Measurements from ENCODE around the gene NUBPL.
"Not testable (repeated sequence)": the region's sequence is repeated elsewhere in the genome, so short reads cannot be mapped to it uniquely, and the experiment has no call there.

Gene NUBPL

DNA sequence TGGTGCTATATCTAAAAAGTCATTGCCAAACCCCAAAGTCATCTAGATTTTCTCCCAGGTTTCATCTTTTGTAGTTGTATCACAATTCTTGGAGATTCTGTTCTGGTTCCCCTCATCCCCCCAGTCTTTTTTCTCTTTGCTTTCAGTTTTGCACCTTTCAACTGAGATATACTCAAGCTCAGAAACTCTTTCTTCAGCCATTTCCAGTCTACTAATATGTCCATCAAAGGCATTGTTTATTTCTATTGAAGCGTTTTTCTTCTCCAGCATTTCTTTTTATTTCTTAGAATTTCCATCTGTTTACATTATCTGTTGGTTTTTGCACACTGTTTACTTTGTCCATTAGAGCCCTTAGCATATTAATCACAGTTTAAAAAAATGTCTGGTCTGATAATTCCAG lies 179.5 kb downstream of the NUBPL start:
- DNase-seq (ENCODE audit: low read depth in 2 of 2) = no peak

DNA sequence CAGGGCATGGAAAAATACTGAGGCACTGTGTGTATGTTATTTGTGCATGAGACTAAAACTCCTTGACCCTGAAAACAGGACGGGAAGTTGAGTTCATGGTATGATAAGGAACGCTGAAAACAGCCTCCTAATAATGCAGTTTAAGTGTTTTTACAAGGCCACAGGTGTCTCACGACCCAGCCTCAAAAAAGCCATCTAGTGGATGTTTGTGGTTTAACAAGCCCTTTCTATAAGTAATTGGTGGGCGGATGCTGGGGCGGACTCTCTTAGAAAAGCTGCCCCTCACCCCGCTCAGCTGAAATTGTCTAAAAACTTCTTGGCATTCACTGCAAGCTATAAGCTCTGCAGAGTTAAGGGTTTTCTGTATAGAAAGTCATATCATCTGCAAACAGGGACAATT lies 184.5 kb downstream of the NUBPL start:
- DNase-seq (ENCODE audit: low read depth in 2 of 2) = no peak

DNA sequence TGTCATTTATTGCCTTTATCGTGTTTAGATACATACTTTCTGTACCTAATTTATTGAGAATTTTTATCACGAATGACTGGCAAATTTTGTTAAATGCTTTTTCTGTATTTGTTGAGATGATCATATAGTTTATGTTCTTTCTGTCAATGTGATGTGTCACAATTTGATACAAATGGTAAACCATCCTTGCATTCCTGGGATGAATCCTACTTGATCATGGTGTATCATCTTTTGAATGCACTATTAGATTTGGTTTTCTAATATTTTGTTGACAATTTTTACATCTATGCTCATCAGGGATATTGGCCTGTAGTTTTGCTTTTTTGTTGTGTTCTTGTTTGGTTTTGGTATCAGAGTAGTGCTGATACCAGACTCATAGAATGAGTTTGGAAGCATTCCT lies 185.1 kb downstream of the NUBPL start:
- DNase-seq (ENCODE audit: low read depth in 2 of 2) = no peak

DNA sequence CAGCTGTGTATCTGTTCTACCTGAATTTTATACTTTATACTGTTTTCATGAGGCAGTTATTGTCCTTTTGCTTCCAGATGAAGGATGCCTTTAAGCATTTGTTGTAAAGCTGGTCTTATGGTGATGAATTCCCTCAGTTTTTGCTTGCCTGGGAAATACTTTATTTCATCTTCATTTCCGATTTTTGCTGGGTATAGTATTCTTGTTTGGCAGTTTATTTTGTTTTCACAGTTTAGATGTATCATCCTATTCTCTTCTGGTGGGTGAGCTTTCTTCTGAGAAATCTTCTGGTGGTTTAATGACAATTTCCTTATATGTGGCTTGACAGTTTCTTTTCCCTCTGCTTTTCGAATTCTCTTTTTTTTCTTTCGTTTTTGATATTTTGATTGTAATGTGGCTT lies 188.1 kb downstream of the NUBPL start:
- no peak for DNase-seq (ENCODE audit: low read depth in 2 of 2)

DNA sequence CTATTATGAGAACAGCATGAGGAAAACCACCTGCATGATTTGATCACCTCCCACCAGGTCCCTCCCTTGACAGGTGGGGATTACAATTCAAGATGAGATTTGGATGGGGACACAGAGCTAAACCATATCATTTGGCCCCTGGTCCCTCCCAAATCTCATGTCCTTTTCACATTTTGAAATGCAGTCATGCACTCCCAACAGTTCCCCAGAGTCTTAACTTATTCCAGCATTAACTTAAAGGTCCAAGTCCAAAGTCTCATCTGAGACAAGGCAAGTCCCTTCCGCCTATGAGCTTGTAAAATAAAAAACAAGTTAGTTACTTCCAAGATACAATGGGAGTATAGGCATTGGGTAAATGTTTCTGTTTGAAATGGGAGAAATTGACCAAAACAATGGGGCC lies 189.8 kb downstream of the NUBPL start:
- not testable (repeated sequence) for DNase-seq (ENCODE audit: low read depth in 2 of 2)

DNA sequence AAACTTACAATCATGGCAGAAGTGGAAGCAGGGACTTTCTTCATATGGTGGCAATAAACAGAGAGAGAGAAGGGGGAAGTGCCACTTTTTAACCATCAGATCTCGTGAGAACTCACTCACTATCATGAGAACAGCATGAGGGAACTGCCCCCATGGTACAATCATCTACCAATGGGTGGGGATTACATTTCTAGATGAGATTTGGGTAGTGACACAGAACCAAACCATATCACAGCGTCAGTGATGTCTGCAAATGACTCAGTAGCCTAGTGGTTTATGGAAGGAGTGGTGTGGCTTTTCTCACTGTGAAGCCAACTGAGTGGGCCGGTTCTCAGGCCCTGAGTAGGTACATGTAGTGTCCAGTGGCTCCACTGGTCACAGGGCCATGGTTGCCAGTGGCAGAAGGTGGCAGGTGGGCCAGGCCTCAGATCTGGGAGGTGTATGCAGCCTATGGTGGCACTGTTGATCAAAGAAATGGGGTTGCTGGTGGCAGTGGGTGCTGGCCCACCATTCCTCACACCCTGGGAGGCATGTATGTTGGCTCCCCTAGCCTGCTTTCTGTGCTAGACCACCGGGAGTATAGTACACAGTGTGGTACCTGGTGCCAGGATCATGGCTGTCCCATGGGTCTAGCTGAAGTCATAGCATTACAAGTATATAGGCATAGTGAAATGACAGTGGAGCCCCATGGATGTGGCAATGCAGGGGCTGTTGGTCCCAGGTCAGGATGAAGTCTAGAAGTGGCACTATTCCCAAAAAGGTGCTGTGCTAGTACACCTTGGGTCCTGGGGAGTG lies 191.9 kb downstream of the NUBPL start:
- no peak for DNase-seq (ENCODE audit: low read depth in 2 of 2)

DNA sequence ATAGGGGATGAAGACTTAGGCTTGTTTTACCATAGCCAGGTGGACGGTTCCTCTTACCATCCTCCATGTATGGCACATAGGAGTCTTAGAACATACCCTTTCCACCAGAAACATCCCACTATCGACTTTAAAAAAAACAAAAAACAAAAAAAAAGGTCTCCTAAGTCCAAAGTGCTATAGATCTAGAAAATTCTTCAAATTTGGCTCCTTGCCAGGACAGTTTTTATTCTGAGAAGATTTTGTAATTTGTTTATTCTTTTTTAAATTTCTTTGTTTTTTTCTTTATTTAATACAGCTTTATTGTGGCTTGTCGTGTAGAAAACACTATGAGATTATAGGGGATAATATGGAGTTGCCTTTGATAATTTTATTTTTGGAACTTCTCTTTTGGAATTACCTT lies 197.7 kb downstream of the NUBPL start:
- no peak for DNase-seq (ENCODE audit: low read depth in 2 of 2)

DNA sequence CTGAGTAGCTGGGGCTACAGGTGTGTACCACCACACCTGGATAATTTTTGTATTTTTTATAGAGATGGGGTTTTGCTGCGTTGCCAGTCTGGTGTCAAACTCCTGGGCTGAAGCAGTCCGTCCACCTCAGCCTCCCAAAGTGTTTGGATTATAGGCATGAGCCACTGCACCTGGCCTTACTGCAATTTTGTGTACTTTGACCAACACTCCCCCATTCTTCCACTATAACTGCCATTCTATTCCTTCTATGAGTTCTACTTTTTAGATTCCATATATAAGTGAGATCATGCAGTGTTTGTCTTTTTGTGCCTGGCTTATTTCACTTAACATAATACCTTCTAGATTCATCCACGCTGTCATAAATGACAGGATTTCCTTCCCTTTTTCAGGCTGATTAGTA lies 199.1 kb downstream of the NUBPL start:
- no peak for DNase-seq (ENCODE audit: low read depth in 2 of 2)

DNA sequence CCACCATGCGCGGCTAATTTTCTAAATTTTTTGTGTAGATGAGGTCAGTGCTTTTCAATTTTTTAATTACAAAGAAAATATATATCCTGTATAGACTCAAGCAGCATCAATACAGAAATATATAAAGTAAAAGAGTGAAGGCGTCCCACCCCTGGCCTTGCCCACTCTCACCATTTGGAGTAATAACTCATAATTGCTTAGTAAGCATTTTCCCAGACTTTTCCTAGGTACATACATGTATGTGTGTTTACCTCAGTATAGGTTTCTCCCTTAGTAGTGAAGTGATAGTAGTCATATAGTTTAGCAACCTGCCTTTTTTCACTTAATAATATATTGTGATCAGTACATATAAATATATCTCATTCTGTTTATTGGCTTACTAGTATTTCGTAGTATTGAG lies 200.1 kb downstream of the NUBPL start:
- no peak for DNase-seq (ENCODE audit: low read depth in 2 of 2)

DNA sequence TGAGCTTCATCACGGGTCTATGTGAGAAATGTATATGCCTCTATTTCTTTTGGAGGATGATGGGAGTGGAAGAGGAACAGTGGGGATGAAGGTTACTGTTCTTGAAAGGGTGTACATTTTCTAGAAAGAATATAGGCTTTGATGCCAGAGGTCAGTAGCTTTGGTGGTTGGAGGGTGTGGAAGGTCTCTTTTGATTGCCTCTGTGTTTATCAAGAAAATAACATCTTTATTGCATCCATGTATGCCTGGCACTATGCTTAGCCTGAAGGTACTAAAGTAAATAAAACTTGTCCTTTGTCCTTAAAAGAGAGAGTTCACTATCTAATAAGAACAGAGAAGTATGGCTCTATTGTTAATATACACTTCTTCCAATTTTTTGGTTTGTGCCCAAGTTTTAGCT lies 201.8 kb downstream of the NUBPL start:
- DNase-seq (ENCODE audit: low read depth in 2 of 2) = no peak

DNA sequence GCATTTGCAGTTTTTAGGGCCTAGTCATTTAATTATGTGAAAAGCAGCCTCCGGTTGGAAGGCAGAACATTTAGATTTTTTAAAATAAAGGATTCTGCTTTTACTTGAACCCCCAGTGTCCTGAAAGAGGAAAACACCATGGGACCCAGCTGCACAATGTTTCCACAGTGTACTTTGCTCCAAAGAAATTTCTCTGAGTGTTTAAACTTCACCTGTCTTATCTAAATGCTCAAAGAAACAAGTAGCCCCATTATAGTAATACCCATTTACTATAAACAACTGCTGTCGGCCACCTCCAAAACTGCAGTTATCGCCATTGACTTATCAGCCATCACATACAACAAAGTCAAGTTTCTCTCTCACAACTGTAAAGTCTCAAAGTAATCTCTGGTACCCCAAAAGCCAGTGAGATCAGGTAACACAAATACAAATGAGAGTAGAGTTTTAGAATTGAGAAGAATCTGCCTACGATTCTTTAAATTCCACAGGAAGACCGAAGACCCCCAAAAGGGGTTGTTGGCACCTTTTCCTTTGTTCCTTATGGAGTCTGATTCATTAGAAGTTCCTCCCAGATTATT lies 205.2 kb downstream of the NUBPL start:
- no peak for DNase-seq (ENCODE audit: low read depth in 2 of 2)

DNA sequence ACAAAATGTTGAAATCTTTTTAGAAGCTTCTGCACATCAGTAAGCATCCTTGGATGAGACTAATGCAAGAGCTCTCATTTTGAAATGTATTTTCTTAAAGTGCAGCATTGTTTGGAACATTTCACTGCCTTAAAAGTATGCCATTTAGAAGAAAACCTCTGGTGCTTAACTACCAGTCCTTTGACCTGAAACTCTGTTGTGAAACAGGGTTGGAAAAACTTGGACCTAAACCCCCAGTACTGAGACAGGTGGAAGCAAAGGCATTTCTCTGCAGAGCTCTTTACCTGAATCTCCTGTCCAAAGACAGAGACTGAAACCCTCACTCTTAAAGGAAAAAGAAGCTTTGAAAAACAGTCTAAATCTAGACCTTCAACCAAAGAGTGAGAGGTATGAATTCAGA lies 207.2 kb downstream of the NUBPL start:
- DNase-seq (ENCODE audit: low read depth in 2 of 2) = no peak

DNA sequence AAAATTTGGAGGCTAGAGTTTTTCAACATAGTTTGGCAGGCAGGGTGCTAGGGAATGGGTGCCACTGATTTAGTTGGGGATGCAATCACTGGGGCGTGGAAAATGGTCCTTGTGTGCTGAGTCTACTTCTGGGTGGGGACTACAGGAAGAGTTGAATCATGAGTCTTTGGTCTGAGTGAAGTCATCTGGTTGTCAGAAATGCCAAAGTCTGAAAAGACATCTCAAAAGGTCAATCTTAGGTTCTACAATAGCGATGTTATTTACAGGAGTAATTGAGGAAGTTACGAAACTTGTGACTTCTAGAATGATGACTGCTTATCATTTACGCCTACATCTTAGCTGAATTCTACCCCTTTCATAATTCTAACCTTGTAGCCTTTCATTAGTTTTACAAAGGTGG lies 209.1 kb downstream of the NUBPL start:
- no peak for DNase-seq (ENCODE audit: low read depth in 2 of 2)

DNA sequence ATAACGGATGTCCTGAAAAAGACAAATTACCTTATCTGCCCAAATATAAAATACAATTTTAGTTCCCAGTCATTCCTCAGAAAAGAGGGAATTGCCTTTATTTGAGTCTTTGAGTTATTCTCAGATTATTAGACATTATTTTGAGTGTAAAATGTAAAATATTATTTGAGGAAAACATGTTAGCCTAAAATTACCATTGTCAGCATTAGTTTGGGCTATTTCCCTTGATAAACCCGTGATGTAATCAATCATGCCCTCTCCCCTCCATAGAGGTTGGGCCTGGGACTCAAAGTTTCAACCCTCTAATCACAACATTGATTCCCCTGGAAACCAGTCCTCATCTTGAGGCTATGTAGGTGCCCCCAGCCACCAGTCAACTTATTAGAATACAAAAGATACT lies 213.4 kb downstream of the NUBPL start:
- no peak for DNase-seq (ENCODE audit: low read depth in 2 of 2)

DNA sequence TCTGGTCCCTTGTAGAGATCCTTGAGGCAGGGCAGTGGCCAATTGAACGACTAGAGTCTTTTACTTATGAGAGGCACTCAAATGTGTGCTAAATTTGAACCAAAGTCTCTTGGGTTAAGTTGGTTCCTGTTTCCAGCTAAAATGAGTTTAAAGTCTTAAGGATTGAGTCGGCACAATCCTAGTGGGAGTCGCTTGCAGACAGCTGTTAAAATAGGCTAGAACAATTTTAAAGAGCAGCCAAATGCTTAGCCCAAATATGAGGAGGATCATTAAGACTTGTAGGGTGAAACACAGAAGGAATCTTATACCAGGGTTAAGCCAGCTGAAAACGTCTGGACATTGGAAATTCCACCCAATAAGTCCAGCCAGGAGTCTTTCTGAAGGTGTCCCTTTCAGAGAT lies 216.1 kb downstream of the NUBPL start:
- no peak for DNase-seq (ENCODE audit: low read depth in 2 of 2)

DNA sequence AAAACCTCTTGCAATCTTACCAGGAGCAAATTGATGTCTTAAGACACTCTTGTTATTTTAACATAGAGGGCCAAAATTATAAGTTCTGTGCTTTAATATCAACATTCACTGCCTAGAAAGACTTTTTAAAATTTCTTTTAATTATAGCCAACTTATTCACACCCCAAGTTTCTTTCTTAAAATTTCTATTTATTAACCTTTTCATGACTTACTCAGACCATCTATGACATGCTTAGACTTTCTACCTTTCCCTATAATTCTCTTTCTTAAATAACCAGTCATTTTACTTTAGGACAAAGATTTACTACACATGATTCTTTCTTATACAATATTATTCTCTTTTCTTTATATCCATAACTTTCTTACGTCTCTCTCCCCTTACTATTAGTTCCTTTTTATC lies 220.4 kb downstream of the NUBPL start:
- DNase-seq (ENCODE audit: low read depth in 2 of 2) = no peak

DNA sequence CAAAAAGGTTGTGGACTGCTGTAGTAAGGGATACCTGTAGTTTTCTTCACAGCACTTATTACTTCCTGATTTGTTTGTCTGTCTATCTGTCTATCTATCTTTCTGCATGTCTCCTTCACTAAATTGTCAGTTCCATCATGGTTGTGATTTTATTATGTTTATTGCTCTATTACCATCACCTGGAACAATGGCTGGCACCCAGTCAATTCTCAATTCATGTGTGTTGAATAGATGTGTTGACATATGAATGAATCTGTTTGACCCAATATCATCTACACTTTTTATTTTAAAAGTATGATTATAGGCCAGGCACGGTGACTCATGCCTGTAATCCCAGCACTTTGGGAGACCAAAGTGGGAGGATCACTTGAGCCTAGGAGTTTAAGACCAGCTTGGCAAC lies 224.4 kb downstream of the NUBPL start:
- DNase-seq (ENCODE audit: low read depth in 2 of 2) = no peak

DNA sequence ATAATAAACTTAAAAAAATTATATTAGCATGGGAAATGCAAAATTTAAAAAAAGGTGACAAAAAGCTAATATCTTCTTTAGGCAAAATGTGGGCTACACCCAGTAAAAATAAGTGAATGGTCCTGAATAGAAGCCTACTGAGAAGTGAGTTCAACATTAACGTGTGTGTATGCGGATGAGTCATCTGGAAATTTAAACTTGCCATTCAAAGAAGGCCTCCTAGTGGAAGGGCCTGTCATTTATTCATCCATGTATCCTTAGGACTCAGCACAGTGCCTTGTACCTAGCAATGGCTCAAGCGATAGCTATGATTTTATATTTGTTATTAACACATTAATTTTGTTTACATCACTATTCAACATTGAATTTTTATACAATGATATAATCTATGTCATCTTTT lies 226.2 kb downstream of the NUBPL start:
- DNase-seq (ENCODE audit: low read depth in 2 of 2) = no peak

DNA sequence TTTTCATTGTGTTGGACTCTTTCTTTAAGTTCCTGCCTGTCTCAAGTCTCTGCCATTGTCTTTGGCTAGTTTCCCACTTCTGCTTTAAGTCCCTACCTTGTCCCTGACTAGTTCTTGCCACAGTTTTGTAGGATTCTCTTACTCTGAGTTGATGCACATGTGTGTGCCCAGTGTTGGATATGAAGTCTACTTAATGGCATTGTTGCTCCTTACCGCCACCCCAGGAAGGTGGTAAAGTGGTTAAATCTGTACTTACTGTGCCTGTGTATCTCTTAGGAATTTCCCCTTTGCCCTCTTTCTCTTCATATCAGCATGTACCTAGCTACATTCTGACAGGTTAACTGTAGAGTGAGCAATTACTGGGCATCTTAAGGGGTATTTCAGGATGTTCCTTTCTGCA lies 227.1 kb downstream of the NUBPL start:
- no peak for DNase-seq (ENCODE audit: low read depth in 2 of 2)

DNA sequence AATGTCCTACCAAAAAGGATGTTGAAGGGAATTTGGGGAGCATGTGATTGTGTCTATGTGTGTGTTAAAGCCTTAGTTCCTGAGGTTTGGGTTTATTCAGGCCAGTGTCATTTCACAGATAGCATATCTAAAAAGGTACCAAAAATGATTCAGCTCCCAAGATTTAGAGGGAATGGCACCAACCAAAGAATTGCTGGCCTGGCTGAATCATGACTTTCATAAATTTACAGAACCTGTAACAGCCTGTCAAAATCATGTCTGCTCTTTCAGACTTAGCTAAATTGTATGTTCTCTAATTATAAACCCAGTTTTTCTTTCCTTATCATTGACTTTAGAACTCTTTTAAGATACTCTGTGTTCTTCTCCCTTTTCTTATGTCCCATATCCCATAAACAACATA lies 231.5 kb downstream of the NUBPL start:
- DNase-seq (ENCODE audit: low read depth in 2 of 2) = no peak

DNA sequence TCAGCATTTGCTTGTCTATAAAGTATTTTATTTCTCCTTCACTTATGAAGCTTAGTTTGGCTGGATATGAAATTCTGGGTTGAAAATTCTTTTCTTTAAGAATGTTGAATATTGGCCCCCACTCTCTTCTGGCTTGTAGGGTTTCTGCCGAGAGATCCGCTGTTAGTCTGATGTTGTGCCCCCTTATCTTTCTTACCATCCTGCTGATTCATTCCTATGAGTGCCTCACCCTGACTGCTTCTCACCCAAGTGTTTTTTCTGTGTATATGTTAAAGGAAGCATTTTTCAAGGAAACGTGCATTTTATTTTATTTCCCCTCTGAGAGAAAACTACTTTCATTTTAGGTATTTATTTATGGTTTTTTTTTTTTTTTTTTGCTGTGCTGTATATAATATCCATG lies 236.7 kb downstream of the NUBPL start:
- DNase-seq (ENCODE audit: low read depth in 2 of 2) = not testable (repeated sequence)

DNA sequence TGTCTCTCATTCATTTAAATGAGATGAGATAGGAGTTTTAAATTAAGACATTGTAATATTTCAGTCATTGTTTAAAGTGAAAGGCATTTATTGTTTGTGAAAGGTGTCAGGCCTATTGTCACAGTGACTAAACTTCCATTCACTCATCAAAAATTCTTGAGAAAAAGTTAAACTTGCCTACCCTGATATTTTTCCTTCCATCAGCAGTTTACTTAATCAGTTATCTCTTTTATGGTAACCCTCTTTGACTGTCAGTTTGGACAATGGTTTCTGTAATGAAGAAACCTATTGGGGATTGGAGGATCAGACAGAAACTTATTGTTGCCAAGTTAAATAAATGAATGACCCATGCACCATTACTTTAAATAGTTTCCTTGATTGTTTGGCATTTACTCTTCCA lies 241.6 kb downstream of the NUBPL start:
- DNase-seq (ENCODE audit: low read depth in 2 of 2) = no peak

DNA sequence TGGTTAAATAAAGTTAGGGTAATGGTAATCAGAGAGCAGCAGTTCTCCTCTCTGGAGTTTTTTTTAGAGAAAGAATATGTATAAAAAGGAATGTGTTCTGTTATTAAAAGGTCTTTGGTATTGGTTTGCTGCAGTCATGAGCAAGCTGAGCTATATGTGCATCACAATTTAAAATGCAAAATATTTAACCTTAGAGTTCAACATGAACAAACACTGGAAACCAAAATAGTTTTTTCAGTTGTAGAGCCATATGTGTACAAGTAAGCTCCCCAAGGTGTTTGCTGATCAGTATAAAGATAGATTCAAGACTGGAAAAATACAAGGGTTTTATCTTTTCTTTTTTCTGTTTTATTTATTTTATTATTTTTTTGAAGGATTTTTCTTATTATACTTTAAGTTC lies 245.0 kb downstream of the NUBPL start:
- DNase-seq (ENCODE audit: low read depth in 2 of 2) = no peak
